GM12873 (cell line): ENCODE results near the gene ATP2B3.

Experiments
- TF ChIP-seq, protein P1 (sequence below): IDR thresholded peaks from 2 replicates; pipeline ENCODE4 v1.5.1; 2012; ENCODE audit warnings: low read depth, mild to moderate bottlenecking, moderate library complexity, low read length, control low read depth; ENCODE audit not compliant: insufficient read depth; ENCODE audit errors: missing control alignments

The ATP2B3 gene

DNA sequence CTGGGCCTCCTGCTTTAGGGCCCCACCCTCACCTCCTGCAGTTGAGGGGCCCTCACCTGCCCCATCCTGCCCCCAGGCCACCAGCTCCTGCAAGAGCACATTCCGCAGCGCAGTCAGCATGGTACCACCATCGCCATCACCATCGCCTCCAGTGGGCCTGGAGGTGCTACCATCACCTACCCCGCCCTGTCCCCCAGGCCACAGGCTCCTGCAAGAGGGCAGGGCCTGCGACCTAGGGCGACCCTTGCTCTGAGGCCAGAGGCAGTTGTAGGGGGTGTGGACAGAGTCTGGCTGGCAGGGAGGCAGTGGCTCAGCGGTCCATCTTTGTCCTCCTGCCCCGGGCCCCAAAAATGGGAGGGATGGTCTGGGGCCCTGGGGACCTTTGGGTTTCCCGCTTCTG is 43.2 kb upstream of the ATP2B3 start:
- TF ChIP-seq, protein P1, sequence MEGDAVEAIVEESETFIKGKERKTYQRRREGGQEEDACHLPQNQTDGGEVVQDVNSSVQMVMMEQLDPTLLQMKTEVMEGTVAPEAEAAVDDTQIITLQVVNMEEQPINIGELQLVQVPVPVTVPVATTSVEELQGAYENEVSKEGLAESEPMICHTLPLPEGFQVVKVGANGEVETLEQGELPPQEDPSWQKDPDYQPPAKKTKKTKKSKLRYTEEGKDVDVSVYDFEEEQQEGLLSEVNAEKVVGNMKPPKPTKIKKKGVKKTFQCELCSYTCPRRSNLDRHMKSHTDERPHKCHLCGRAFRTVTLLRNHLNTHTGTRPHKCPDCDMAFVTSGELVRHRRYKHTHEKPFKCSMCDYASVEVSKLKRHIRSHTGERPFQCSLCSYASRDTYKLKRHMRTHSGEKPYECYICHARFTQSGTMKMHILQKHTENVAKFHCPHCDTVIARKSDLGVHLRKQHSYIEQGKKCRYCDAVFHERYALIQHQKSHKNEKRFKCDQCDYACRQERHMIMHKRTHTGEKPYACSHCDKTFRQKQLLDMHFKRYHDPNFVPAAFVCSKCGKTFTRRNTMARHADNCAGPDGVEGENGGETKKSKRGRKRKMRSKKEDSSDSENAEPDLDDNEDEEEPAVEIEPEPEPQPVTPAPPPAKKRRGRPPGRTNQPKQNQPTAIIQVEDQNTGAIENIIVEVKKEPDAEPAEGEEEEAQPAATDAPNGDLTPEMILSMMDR: no peak

DNA sequence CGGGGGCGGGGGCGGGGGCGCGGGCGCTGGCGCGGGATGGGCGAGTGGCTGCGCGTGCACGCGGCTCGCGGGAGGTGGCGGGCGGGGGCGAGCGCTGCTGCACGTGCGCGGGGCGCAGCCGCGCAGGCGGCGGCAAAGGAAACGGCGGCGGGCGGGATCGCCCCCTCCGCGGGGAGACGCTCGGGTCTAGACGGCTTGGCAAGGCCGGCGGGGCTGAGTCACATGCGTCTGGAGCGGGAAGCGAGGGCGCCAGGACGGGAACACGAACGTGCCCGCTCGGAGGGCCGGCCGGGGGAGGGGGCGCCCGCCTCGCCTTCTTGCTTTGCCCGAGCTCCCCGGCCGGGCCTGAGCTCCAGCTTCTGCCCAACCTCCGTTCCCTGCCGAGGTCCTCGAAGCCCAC is 42.7 kb upstream of the ATP2B3 start:
- TF ChIP-seq, protein P1: no peak

DNA sequence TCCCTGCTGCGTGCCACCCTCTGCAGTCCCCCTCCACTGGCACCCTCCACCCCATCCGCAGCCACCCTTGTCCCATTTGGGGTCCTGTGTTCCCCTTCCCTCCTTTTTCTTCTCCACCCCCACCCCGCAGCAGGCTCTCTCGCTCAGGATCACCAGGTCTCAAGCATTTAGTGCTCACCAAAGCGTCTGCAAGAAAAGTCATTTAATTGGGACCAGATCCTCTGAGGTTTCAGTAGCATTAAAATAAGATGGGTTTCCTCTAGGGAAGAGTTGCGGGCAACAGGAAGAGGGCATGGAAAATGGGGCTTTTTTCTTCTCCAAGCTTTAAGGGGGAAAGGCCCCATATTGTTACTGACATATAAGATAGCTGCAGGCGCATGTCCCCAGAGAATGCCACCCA is 42.2 kb upstream of the ATP2B3 start:
- TF ChIP-seq, protein P1: no peak

GRCh38 chrX:153475751-153476281 is 41.6 kb upstream of the ATP2B3 start:
- TF ChIP-seq, protein P1: no peak

- TF ChIP-seq, protein P1: no peak
These were observed 40.6 kb upstream of the ATP2B3 start for GRCh38 chrX:153476666-153477363.

- TF ChIP-seq, protein P1: no peak
These were observed 40.0 kb upstream of the ATP2B3 start for GRCh38 chrX:153477364-153477857.

DNA sequence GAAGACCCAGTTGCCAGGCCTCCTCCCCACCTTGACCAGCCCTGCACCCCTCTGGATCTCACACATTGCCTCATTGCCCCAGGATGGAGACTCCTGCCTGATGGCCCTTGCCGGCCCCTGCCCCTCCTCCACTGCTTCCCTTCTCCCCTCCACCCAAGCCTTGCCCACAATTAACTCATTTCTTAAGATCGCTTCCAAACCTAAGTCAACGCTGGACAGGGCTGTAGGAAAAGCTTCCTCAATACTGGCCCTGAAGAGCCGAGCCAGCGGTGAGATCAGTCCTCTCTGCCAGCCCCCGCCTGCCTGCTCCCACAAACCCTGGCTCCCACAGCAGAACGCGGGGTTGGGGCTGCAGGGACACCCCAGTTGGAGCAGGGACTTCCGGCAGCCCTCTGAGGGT is 39.5 kb upstream of the ATP2B3 start:
- TF ChIP-seq, protein P1: no peak
